ENCODE results near the gene DHRS3.
"Not testable (repeated sequence)": the region's sequence is repeated elsewhere in the genome, so short reads cannot be mapped to it uniquely, and the experiment has no call there.

The DHRS3 gene

GRCh38 chr1:12552111-12552888 lies 65.7 kb downstream of the DHRS3 start:
- no peak for DNase-seq

GRCh38 chr1:12551584-12551983 lies 66.4 kb downstream of the DHRS3 start:
- no peak for DNase-seq

GRCh38 chr1:12549460-12550349 lies 68.3 kb downstream of the DHRS3 start:
- no peak for DNase-seq

GRCh38 chr1:12548973-12549459 lies 69.0 kb downstream of the DHRS3 start:
- no peak for DNase-seq

- no peak for DNase-seq
These were observed 69.6 kb downstream of the DHRS3 start for GRCh38 chr1:12548279-12548972.

GRCh38 chr1:12547586-12548225 lies 70.3 kb downstream of the DHRS3 start:
- no peak for DNase-seq

GRCh38 chr1:12546771-12547585 lies 71.0 kb downstream of the DHRS3 start:
- DNase-seq = no peak

- no peak for DNase-seq
These were observed 73.0 kb downstream of the DHRS3 start for GRCh38 chr1:12544992-12545391.

GRCh38 chr1:12544357-12544756 lies 73.7 kb downstream of the DHRS3 start:
- DNase-seq = no peak

- no peak for DNase-seq
These were observed 74.3 kb downstream of the DHRS3 start for GRCh38 chr1:12543740-12544154.

GRCh38 chr1:12542616-12543592 lies 75.1 kb downstream of the DHRS3 start:
- no peak for DNase-seq

- DNase-seq = no peak
These were observed 75.9 kb downstream of the DHRS3 start for GRCh38 chr1:12542138-12542465.

GRCh38 chr1:12541274-12542137 lies 76.5 kb downstream of the DHRS3 start:
- DNase-seq = no peak

- no peak for DNase-seq
These were observed 77.3 kb downstream of the DHRS3 start for GRCh38 chr1:12540580-12541273.

GRCh38 chr1:12539705-12540579 lies 78.1 kb downstream of the DHRS3 start:
- DNase-seq = no peak

GRCh38 chr1:12539320-12539704 lies 78.7 kb downstream of the DHRS3 start:
- no peak for DNase-seq

- not testable (repeated sequence) for DNase-seq
These were observed 79.5 kb downstream of the DHRS3 start for GRCh38 chr1:12538536-12538935.

- DNase-seq = no peak
These were observed 80.0 kb downstream of the DHRS3 start for GRCh38 chr1:12537906-12538461.
